Esophagus muscularis mucosa (tissue), 3 donors: ENCODE measurements around the gene ADD3.

ENCODE experiments used
- CTCF ChIP-seq, 3 experiments: fragments of 200-600 bp in 2 of 3; fragments of 450-650 bp in 1 of 3; sonication (generic) in 2 of 3; IDR thresholded peaks; one replicate each; pipeline ENCODE4 v1.5.1; 2017 to 2019; ENCODE audit warnings: antibody characterized with exemption in 3 of 3, mild to moderate bottlenecking in 2 of 3, moderate library complexity in 1 of 3
- POLR2AphosphoS5 ChIP-seq, 2 donors: sonication (generic); formaldehyde crosslinking; IDR thresholded peaks; one replicate each; pipeline ENCODE4 v1.6.1; 2017; ENCODE audit warnings: antibody characterized with exemption in 2 of 2

- no peak for TF ChIP-seq POLR2AphosphoS5 (IDR thresholded peaks at IDR 0.05)
- no peak for TF ChIP-seq CTCF (IDR thresholded peaks at IDR 0.05)
Measured at GRCh38 chr10:110075686-110076085, 67.9 kb downstream of the ADD3 start.
